Measurements from ENCODE around the gene ABLIM1.

DNA sequence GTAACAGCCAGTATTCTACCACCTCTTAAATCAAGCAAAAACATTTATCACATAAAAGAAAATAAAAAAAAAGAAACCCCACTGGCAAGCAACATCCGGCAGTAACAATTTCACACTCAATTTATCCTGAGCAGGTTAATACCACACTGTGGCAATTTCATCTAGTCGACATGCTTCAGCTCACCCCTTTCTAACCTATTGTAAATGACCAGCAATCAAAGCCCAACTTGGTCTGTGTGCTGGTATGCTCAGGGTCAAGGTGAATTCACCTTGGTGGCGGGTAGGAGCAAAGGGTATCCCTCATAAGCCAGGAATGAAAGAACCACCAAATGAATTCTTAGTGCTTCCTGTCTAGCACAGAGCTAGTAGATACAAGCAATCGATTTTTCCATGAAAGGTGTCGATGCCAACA lies 144.7 kb downstream of the ABLIM1 start:
- no peak for TF ChIP-seq EZH2 (IDR thresholded peaks at IDR 0.05; ENCODE audit: low read depth, unreplicated experiment)
- TF ChIP-seq, protein P1, sequence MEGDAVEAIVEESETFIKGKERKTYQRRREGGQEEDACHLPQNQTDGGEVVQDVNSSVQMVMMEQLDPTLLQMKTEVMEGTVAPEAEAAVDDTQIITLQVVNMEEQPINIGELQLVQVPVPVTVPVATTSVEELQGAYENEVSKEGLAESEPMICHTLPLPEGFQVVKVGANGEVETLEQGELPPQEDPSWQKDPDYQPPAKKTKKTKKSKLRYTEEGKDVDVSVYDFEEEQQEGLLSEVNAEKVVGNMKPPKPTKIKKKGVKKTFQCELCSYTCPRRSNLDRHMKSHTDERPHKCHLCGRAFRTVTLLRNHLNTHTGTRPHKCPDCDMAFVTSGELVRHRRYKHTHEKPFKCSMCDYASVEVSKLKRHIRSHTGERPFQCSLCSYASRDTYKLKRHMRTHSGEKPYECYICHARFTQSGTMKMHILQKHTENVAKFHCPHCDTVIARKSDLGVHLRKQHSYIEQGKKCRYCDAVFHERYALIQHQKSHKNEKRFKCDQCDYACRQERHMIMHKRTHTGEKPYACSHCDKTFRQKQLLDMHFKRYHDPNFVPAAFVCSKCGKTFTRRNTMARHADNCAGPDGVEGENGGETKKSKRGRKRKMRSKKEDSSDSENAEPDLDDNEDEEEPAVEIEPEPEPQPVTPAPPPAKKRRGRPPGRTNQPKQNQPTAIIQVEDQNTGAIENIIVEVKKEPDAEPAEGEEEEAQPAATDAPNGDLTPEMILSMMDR (conservative IDR thresholded peaks at IDR 0.05; ENCODE audit: low read depth in 2 of 2): no peak
- TF ChIP-seq, protein P2, sequence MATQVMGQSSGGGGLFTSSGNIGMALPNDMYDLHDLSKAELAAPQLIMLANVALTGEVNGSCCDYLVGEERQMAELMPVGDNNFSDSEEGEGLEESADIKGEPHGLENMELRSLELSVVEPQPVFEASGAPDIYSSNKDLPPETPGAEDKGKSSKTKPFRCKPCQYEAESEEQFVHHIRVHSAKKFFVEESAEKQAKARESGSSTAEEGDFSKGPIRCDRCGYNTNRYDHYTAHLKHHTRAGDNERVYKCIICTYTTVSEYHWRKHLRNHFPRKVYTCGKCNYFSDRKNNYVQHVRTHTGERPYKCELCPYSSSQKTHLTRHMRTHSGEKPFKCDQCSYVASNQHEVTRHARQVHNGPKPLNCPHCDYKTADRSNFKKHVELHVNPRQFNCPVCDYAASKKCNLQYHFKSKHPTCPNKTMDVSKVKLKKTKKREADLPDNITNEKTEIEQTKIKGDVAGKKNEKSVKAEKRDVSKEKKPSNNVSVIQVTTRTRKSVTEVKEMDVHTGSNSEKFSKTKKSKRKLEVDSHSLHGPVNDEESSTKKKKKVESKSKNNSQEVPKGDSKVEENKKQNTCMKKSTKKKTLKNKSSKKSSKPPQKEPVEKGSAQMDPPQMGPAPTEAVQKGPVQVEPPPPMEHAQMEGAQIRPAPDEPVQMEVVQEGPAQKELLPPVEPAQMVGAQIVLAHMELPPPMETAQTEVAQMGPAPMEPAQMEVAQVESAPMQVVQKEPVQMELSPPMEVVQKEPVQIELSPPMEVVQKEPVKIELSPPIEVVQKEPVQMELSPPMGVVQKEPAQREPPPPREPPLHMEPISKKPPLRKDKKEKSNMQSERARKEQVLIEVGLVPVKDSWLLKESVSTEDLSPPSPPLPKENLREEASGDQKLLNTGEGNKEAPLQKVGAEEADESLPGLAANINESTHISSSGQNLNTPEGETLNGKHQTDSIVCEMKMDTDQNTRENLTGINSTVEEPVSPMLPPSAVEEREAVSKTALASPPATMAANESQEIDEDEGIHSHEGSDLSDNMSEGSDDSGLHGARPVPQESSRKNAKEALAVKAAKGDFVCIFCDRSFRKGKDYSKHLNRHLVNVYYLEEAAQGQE (IDR thresholded peaks at IDR 0.05; ENCODE audit: unreplicated experiment): no peak
- no peak for TF ChIP-seq CREB1 (CRISPR knock-in tag; IDR thresholded peaks at IDR 0.05; ENCODE audit: low read depth)
- TF ChIP-seq POLR2AphosphoS5 (IDR thresholded peaks at IDR 0.05; ENCODE audit: low read depth): no peak
- TF ChIP-seq EZH2phosphoT487 (IDR thresholded peaks at IDR 0.05; ENCODE audit: unreplicated experiment): no peak
- TF ChIP-seq ZNF114 (CRISPR knock-in tag; IDR thresholded peaks at IDR 0.05): no peak
- TF ChIP-seq JUNB (IDR thresholded peaks at IDR 0.05; ENCODE audit: unreplicated experiment): no peak
- TF ChIP-seq, protein P3, sequence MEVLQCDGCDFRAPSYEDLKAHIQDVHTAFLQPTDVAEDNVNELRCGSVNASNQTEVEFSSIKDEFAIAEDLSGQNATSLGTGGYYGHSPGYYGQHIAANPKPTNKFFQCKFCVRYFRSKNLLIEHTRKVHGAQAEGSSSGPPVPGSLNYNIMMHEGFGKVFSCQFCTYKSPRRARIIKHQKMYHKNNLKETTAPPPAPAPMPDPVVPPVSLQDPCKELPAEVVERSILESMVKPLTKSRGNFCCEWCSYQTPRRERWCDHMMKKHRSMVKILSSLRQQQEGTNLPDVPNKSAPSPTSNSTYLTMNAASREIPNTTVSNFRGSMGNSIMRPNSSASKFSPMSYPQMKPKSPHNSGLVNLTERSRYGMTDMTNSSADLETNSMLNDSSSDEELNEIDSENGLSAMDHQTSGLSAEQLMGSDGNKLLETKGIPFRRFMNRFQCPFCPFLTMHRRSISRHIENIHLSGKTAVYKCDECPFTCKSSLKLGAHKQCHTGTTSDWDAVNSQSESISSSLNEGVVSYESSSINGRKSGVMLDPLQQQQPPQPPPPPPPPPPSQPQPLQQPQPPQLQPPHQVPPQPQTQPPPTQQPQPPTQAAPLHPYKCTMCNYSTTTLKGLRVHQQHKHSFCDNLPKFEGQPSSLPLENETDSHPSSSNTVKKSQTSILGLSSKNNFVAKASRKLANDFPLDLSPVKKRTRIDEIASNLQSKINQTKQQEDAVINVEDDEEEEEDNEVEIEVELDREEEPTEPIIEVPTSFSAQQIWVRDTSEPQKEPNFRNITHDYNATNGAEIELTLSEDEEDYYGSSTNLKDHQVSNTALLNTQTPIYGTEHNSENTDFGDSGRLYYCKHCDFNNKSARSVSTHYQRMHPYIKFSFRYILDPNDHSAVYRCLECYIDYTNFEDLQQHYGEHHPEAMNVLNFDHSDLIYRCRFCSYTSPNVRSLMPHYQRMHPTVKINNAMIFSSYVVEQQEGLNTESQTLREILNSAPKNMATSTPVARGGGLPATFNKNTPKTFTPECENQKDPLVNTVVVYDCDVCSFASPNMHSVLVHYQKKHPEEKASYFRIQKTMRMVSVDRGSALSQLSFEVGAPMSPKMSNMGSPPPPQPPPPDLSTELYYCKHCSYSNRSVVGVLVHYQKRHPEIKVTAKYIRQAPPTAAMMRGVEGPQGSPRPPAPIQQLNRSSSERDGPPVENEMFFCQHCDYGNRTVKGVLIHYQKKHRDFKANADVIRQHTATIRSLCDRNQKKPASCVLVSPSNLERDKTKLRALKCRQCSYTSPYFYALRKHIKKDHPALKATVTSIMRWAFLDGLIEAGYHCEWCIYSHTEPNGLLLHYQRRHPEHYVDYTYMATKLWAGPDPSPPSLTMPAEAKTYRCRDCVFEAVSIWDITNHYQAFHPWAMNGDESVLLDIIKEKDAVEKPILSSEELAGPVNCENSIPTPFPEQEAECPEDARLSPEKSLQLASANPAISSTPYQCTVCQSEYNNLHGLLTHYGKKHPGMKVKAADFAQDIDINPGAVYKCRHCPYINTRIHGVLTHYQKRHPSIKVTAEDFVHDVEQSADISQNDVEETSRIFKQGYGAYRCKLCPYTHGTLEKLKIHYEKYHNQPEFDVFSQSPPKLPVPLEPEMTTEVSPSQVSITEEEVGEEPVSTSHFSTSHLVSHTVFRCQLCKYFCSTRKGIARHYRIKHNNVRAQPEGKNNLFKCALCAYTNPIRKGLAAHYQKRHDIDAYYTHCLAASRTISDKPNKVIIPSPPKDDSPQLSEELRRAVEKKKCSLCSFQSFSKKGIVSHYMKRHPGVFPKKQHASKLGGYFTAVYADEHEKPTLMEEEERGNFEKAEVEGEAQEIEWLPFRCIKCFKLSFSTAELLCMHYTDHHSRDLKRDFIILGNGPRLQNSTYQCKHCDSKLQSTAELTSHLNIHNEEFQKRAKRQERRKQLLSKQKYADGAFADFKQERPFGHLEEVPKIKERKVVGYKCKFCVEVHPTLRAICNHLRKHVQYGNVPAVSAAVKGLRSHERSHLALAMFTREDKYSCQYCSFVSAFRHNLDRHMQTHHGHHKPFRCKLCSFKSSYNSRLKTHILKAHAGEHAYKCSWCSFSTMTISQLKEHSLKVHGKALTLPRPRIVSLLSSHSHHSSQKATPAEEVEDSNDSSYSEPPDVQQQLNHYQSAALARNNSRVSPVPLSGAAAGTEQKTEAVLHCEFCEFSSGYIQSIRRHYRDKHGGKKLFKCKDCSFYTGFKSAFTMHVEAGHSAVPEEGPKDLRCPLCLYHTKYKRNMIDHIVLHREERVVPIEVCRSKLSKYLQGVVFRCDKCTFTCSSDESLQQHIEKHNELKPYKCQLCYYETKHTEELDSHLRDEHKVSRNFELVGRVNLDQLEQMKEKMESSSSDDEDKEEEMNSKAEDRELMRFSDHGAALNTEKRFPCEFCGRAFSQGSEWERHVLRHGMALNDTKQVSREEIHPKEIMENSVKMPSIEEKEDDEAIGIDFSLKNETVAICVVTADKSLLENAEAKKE (CRISPR knock-in tag; IDR thresholded peaks at IDR 0.05): no peak
- no peak for TF ChIP-seq STAT1 (IDR thresholded peaks at IDR 0.05; ENCODE audit: unreplicated experiment)
- TF ChIP-seq, protein P4, sequence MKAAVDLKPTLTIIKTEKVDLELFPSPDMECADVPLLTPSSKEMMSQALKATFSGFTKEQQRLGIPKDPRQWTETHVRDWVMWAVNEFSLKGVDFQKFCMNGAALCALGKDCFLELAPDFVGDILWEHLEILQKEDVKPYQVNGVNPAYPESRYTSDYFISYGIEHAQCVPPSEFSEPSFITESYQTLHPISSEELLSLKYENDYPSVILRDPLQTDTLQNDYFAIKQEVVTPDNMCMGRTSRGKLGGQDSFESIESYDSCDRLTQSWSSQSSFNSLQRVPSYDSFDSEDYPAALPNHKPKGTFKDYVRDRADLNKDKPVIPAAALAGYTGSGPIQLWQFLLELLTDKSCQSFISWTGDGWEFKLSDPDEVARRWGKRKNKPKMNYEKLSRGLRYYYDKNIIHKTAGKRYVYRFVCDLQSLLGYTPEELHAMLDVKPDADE (IDR thresholded peaks at IDR 0.05): no peak
- TF ChIP-seq ZNF331 (CRISPR knock-in tag; IDR thresholded peaks at IDR 0.05; ENCODE audit: low read depth): no peak
